Inflammatory macrophage (primary cell): ENCODE measurements around the gene RSPH10B2.
"Not testable (repeated sequence)": the region's sequence is repeated elsewhere in the genome, so short reads cannot be mapped to it uniquely, and the experiment has no call there.

Experiments
- DNase-seq, 2 donors: peaks; one replicate each; pipeline ENCODE4 v3.0.0-alpha.2; 2020 to 2022

RSPH10B2 gene

DNA sequence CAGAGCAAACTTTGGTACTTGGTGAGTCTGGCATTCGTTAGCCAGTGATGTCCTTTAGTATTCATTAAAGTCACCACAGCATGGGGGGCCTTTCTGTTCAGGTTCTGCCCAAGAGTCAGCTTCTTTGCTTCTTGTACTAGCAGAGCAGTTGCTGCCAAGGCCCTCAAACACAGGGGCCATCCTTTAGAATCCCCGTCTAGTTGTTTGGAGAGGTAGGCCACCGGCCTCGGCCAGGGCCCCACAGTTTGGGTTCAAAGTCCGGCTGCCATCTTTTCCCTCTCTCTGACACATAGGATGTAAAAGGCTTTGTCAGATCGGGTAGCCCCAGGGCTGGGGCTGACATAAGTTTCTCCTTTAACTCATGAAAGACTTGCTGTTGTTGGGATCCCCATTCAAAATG lies 89.8 kb downstream of the RSPH10B2 start:
- not testable (repeated sequence) for DNase-seq

DNA sequence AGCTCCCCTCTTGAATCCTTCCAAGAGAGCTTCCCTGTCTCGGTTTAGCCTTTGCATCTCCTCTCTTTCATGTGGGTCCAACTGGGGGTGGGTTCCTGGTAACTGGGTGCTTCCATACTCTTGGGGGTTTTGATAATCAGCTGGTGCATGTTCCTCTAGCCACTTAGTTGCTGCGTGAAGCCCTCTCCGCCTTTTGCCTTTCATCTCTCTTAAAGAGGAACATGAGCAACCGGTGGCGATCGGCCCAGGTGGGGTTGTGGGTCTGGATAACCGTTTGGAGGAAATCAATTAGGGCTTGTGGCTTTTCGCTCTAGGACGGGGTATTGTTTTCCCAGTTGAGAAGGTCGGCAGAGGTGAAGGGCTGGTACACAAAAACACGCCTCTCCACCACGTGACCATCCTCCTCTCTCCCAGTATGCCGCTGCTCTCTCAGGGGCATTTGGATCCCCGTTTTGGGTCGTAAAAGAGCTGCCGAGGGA lies 92.1 kb downstream of the RSPH10B2 start:
- not testable (repeated sequence) for DNase-seq

- DNase-seq: not testable (repeated sequence)
Observed at GRCh38 chr7:6847751-6848150, 93.8 kb downstream of the RSPH10B2 start.
